Smooth muscle cell of the brain vasculature (primary cell): ENCODE results near the gene CARD16.
"Not testable (repeated sequence)": the region's sequence is repeated elsewhere in the genome, so short reads cannot be mapped to it uniquely, and the experiment has no call there.

Experiments
- DNase-seq: peaks from one replicate; pipeline ENCODE4 v3.0.0-alpha.2; 2012; ENCODE audit warnings: low read depth, low spot score

CARD16 gene

GRCh38 chr11:105044557-105045524, at the start of gene CARD16:
Gene CARD16 (minus strand): TSS chr11:105045335. CDS start chr11:105045297, 38 bp downstream.
- DNase-seq = not testable (repeated sequence)

GRCh38 chr11:105092256-105093239, 47.4 kb upstream of the CARD16 start:
- no peak for DNase-seq

- DNase-seq = no peak
Measured at GRCh38 chr11:105081412-105082150, 36.4 kb upstream of the CARD16 start.

GRCh38 chr11:105080171-105080906, 35.2 kb upstream of the CARD16 start:
- not testable (repeated sequence) for DNase-seq

GRCh38 chr11:105078283-105078682, 33.1 kb upstream of the CARD16 start:
- no peak for DNase-seq

GRCh38 chr11:105077141-105077790, 32.1 kb upstream of the CARD16 start:
- not testable (repeated sequence) for DNase-seq

- no peak for DNase-seq
Measured at GRCh38 chr11:105074166-105074530, 29.0 kb upstream of the CARD16 start.

GRCh38 chr11:105073456-105074165, 28.5 kb upstream of the CARD16 start:
- DNase-seq = no peak

- not testable (repeated sequence) for DNase-seq
Measured at GRCh38 chr11:105072080-105072479, 26.9 kb upstream of the CARD16 start.

- no peak for DNase-seq
Measured at GRCh38 chr11:105071089-105071732, 26.1 kb upstream of the CARD16 start.

GRCh38 chr11:105070306-105070705, 25.2 kb upstream of the CARD16 start:
- no peak for DNase-seq

GRCh38 chr11:105069749-105070148, 24.6 kb upstream of the CARD16 start:
- not testable (repeated sequence) for DNase-seq

GRCh38 chr11:105063245-105063941, 18.3 kb upstream of the CARD16 start:
- not testable (repeated sequence) for DNase-seq

GRCh38 chr11:105057432-105057831, 12.3 kb upstream of the CARD16 start:
- DNase-seq = no peak

GRCh38 chr11:105056446-105056845, 11.3 kb upstream of the CARD16 start:
- DNase-seq = no peak

GRCh38 chr11:105054723-105055493, 9.8 kb upstream of the CARD16 start:
- DNase-seq = no peak

- no peak for DNase-seq
Measured at GRCh38 chr11:105052487-105052886, 7.4 kb upstream of the CARD16 start.

GRCh38 chr11:105051559-105051958, 6.4 kb upstream of the CARD16 start:
- no peak for DNase-seq
